Measurements from ENCODE around the gene CSF3R. TPM values are rescaled to one million over a fixed set of nuclear protein-coding genes. Genes with fewer than 3 reads are reported as not detected.

Gene CSF3R
- total RNA-seq, 4 donors from 2014 or later, result 0.60 to 2.7 (median 2.1) TPM

DNA sequence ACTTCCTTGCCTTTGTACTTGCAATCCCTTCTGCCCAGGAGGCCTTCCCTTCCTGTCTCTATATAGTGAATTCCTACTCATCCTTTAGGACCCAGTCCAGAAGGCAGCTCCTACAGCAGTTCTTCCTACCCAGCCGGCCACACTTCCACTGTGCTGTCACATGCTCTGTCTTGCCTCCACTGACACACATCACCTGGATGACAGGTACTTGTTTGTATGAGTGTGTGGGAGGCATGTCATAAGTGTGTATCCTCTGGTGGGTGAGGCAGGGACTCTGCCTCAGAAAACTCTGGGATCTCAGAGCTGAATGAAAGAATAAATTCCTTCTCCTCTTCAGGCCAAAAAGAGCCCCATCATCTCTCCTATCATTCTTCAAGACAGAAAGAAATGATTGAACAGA is 27.3 kb downstream of the CSF3R start:
- H3K9me3 ChIP-seq, result no peaks in the 10 kb centered on the region
- no peak overlapping the region for H3K4me3 ChIP-seq
- no peak overlapping the region for H3K27ac ChIP-seq
- peaks cover 7% of the 10 kb centered on the region for H3K4me1 ChIP-seq
- H3K36me3 ChIP-seq, result peaks cover 42% of the 10 kb centered on the region
- H3K27me3 ChIP-seq, result no peaks in the 10 kb centered on the region
- WGBS, result 42% methylated on average over 1 of the region's 1 CpG
- DNase-seq (ENCODE audit: low spot score in 2 of 2), result no peak
- TF ChIP-seq EP300 (IDR thresholded peaks at IDR 0.05) (no peak), POLR2AphosphoS5 (IDR thresholded peaks at IDR 0.05) (no peak), POLR2A (IDR thresholded peaks at IDR 0.05) (no peak)
- TF ChIP-seq, protein P1, sequence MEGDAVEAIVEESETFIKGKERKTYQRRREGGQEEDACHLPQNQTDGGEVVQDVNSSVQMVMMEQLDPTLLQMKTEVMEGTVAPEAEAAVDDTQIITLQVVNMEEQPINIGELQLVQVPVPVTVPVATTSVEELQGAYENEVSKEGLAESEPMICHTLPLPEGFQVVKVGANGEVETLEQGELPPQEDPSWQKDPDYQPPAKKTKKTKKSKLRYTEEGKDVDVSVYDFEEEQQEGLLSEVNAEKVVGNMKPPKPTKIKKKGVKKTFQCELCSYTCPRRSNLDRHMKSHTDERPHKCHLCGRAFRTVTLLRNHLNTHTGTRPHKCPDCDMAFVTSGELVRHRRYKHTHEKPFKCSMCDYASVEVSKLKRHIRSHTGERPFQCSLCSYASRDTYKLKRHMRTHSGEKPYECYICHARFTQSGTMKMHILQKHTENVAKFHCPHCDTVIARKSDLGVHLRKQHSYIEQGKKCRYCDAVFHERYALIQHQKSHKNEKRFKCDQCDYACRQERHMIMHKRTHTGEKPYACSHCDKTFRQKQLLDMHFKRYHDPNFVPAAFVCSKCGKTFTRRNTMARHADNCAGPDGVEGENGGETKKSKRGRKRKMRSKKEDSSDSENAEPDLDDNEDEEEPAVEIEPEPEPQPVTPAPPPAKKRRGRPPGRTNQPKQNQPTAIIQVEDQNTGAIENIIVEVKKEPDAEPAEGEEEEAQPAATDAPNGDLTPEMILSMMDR (IDR thresholded peaks at IDR 0.05), result no peak

DNA sequence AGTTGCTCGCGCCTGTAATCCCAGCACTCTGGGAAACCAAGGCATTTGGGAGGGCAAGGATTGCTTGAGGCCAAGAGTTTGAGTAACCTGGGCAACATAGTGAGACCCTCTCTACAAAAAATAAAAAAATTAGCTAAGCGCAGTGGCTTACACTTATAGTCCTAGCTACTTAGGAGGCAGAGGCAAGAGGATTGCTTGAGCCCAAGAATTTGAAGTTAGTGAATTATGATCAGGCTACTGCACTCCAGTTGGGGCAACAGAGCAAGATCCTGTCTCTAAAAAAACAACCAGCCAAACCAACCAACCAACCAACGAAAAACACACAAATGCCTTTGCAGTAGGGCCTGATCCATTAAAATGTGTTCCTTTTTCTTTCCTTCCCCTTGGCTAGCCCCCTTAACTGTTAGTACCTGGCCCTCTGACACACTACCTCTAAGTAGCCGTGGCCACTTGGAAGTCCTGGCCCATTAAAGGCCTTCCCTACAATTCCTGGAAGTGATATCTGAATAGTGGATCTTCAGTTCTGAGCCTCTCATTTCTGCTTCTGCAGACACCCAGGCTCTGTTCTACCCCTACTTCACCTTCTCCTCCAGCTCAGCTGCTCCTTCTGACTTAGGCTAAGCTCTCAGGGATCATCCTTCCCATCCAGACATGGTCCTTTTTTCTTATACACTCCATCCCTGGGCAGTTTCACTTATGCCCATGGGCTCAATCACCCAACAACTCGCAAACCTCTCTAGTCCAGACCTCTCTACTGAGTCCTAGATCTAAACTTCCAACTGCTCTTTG is 28.9 kb downstream of the CSF3R start:
- Histone ChIP-seq H3K27me3 (no peaks in the 10 kb centered on the region), H3K4me1 (peaks cover 20% of the 10 kb centered on the region), H3K27ac (no peak overlapping the region), H3K36me3 (peaks cover 30% of the 10 kb centered on the region), H3K4me3 (no peak overlapping the region), H3K9me3 (no peaks in the 10 kb centered on the region)
- TF ChIP-seq EP300 (IDR thresholded peaks at IDR 0.05), result no peak
- no peak for TF ChIP-seq POLR2AphosphoS5 (IDR thresholded peaks at IDR 0.05)
- WGBS, result 95% methylated on average over 6 of the region's 6 CpGs
- DNase-seq (ENCODE audit: low spot score in 2 of 2), result no peak

DNA sequence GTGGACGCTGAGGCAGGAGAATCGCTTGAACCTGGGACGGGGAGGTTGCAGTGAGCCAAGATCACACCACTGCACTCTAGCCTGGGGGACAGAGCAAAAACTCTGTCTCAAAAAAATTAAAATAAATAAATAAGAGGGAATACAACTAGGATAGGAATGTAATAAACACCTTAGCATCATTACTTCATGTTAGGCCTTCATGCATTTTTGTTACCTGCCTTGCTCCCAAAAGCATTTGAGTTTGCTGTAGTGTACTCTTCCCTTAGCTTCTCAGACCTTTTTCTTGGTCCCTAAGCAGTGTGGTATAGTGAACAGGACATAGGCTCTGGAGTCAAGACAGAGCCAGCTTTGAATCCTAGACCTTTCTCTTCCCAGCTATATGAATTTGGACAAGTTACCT is 29.7 kb downstream of the CSF3R start:
- DNase-seq (ENCODE audit: low spot score in 2 of 2), result no peak
- no peak overlapping the region for H3K27ac ChIP-seq
- H3K27me3 ChIP-seq, result no peaks in the 10 kb centered on the region
- H3K9me3 ChIP-seq, result no peaks in the 10 kb centered on the region
- H3K4me3 ChIP-seq, result no peak overlapping the region
- peaks cover 30% of the 10 kb centered on the region for H3K36me3 ChIP-seq
- TF ChIP-seq POLR2AphosphoS5 (IDR thresholded peaks at IDR 0.05), result no peak
- no peak for TF ChIP-seq POLR2A (IDR thresholded peaks at IDR 0.05)
- TF ChIP-seq, protein P1 (IDR thresholded peaks at IDR 0.05), result no peak
- no peak for TF ChIP-seq EP300 (IDR thresholded peaks at IDR 0.05)
- peaks cover 27% of the 10 kb centered on the region for H3K4me1 ChIP-seq
- WGBS, result 89% methylated on average over 3 of the region's 3 CpGs

DNA sequence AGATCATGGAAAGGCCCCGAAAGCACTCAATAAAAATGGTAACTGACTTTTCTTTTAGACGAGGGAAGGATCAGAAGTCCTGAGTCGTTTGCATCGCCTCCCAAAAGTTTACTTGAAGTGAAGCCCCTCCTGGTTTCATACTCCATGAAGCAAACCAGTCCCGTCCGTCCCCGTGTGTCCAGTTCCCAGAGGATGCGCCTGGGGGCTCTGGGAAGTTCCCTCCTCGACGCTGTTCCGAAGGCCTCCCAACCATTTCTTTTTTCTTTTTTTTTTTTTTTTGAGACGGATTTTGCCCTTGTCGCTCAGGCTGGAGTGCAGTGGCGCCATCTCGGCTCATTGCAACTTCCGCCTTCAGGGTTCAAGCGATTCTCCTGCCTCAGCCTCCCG is 31.8 kb downstream of the CSF3R start:
- no peaks in the 10 kb centered on the region for H3K27me3 ChIP-seq
- no peaks in the 10 kb centered on the region for H3K9me3 ChIP-seq
- 18% methylated on average over 18 of the region's 18 CpGs for WGBS
- TF ChIP-seq POLR2AphosphoS5 (IDR thresholded peaks at IDR 0.05), result no peak
- TF ChIP-seq, protein P1 (IDR thresholded peaks at IDR 0.05), result no peak
- no peak for TF ChIP-seq EP300 (IDR thresholded peaks at IDR 0.05)
- no peak for TF ChIP-seq POLR2A (IDR thresholded peaks at IDR 0.05)
- peak overlapping the region; percentile 59 for H3K4me3 ChIP-seq
- H3K36me3 ChIP-seq, result peaks cover 17% of the 10 kb centered on the region
- peaks cover 27% of the 10 kb centered on the region for H3K4me1 ChIP-seq
- DNase-seq (ENCODE audit: low spot score in 2 of 2), result no peak
- H3K27ac ChIP-seq, result peak overlapping the region; percentile 93

DNA sequence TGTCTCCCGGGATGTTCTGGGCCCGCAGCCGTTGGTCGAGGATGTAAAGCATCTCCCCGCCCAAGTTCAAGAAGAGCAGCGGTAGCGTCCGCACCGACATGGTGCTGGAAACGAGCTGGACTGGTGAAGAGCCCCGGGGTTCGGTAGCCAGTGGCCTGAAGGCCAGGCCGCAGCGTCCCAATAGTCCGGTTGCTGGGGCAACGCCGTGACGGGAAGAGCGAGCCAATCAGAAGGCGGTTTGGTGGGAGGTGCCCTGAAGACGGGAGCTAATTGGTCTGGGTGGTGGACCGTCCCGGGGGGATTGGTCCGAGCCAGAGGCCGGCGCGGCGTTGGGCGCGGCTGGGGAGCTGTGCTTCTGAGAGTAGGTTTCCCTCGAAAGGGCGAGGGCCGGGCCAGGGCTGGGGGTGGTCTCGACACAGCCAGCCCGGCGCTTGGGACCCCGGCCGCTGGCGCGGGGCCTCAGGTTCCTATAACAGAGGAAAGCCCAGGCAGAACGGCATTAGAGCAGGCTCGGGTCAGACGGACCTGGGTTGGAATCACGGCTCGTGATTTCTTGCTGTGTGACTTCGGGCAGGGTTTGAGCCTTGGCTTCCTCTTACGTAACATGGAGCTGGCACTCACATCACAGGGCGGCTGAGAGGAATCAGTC is 32.3 kb downstream of the CSF3R start, which contains the start of gene OSCP1:
Gene OSCP1 (minus strand): TSS at position 182 of the 649 bp plus-strand sequence. CDS start 82 bp downstream, at position 100.
- H3K4me1 ChIP-seq, result peaks cover 27% of the 10 kb centered on the region

More for the DNA sequence above, 32.3 kb downstream of the CSF3R start, which contains the start of gene OSCP1:
- Histone ChIP-seq H3K36me3 (peaks cover 12% of the 10 kb centered on the region), H3K27ac (peak within 1 kb of the TSS; percentile 93), H3K27me3 (no peaks in the 10 kb centered on the region), H3K9me3 (no peaks in the 10 kb centered on the region), H3K4me3 (peak within 1 kb of the TSS; percentile 59)
- peak; percentile 97 to 98 for DNase-seq (ENCODE audit: low spot score in 2 of 2)
- TF ChIP-seq POLR2A (IDR thresholded peaks at IDR 0.05) (peak in 1 of 2 donors; percentile 87), POLR2AphosphoS5 (IDR thresholded peaks at IDR 0.05) (peak; percentile 39 to 52 (median 42)), EP300 (IDR thresholded peaks at IDR 0.05) (no peak)
- TF ChIP-seq, protein P1 (IDR thresholded peaks at IDR 0.05), result no peak
- WGBS, result under 1% methylated on average over 22 of the region's 48 CpGs

Measured in suprapubic skin (tissue), 4 donors.